Embryonic facial prominence (tissue), 1 donor: Measurements from ENCODE around the gene MAP1S.

Experiments used
- DNase-seq: peaks from one replicate; pipeline ENCODE4 v3.0.0-alpha.2; 2016; ENCODE audit errors: extremely low spot score

MAP1S gene

DNA sequence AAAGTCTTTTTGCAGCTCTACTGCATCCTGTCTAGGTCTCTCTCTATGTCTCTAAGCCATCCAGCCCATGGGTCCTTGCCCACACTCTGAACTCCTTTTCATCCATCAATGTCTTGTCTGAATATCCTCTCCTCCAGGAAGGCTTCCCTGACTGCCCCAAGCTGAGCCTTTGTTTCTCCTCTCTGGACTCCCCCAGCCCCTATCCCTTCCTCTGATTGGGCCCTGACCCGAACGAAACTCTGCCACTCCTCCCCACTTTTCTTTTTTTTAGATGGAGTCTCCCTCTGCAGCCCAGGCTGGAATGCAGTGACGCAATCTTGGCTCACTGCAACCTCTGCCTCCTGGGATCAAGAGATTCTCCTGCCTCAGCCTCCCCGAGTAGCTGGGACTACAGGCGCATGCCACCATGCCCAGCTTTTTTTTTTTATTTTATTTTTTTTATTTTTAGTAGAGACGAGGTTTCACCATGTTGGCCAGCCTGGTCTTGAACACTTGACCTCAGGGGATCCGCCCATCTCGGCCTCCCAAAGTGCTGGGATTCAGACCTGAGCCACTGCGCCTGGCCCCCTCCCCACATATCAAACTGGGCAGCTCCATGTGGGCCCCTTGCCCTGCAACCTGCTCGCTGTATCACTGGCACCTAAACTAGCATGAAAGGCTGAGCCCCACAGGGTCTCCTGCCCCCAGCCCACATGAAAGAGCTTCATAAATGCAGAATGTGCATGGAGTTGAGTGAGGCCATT is 30.3 kb upstream of the MAP1S start:
- DNase-seq = no peak

GRCh38 chr19:17692566-17692965 is 26.7 kb upstream of the MAP1S start:
- DNase-seq = no peak

- DNase-seq = no peak
These were observed 24.1 kb upstream of the MAP1S start for GRCh38 chr19:17695198-17695597.

DNA sequence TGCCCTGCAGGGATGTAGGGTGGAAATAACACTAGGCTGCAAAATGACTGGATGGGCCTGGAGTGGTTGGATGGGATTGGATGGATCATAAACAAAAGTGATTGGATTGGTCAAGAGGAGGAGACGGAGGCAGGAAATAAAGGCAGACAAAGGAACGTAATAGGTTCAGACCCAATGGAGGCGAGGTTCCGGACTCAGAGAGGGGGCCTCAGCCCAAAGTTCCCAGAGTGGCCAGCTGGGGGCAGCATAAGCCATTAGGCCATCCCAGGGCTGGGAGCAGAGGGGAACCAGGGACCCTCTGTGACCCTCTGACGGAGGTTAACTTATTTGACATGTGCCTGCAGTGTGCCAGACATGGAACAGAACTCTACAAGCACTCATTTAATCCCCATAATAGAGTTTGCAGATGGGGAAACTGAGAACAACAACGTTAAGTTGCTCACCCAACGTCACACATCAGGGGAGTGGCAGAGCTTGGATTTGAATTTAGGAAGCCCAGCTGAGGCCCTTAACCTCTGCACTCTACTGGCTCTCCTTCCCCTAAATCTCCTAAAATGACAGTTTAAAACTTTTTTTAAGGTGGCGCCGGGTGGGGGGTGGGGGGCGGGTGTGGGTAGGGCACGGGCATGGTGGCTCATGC is 15.3 kb upstream of the MAP1S start:
- no peak for DNase-seq

GRCh38 chr19:17706750-17707181 is 12.5 kb upstream of the MAP1S start:
- DNase-seq = no peak

- DNase-seq = no peak
These were observed 7.4 kb upstream of the MAP1S start for GRCh38 chr19:17711851-17712250.

DNA sequence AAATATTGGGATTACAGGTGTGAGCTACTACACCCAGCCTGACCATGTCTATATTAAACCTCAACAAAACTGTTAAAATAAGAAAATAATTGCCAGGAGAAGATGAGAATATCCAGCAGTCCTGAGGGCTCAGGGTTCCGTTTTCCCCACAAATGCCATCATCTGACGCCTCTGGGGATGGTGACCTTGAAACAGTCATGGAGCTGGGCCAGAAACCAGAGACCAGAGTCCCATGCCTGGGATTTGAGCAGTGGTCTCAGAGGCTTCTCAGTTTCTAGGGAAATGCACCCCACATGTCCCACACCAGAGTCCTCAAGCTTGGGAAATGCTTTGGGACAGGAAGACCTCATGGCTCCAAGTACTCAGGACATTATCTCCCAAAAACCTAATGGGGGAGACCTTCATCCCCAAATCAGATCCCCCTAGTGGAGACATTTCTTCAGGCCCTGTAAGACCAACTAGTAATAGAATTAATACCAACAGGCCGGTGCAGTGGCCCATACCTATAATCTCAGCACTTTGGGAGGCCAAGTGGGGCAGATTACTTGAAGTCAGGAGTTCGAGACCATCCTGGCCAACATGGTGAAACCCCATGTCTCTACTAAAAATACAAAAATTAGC is 2.9 kb upstream of the MAP1S start:
- DNase-seq = no peak

GRCh38 chr19:17718550-17718946 is 732 bp upstream of the MAP1S start:
- no peak for DNase-seq

DNA sequence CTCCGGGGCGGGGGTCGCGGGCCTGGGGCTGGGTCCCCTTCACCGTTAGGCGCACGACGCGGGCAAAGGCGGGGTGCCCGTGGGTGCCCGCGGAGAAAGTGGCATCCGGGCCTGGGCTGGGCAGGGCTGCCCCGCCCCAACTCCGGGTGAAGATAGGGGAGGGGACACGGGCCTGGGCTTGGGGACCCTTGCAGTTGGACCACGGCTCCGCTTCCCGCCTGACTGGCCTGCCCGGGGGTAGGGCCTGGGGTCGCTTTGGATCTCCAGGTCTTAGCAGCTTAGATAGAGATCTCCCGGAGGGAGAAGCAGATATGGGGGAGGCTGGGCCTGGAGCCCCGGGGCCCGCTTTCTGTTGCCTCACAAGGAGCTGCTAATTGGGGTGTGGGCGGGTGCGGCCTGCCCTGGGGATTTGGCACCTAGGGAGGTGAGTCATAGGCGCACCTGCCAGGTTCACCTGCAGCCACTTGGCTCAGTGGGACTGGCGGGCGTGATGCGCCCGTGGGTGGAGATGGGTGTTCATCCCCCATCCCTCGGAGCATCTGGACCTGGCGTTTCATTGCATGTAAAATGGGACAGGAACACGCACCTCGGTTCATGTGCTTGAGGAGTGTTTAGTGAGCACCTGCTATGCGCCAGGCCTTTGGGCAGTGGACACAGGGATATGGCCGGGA is 585 bp downstream of the MAP1S start:
- DNase-seq = no peak

- no peak for DNase-seq
These were observed 1.2 kb downstream of the MAP1S start for GRCh38 chr19:17720440-17720839.

GRCh38 chr19:17721111-17721628 is 1.9 kb downstream of the MAP1S start:
- no peak for DNase-seq

- no peak for DNase-seq
These were observed 2.5 kb downstream of the MAP1S start for GRCh38 chr19:17721821-17722220.

- DNase-seq = no peak
These were observed 3.5 kb downstream of the MAP1S start for GRCh38 chr19:17722655-17723240.

- DNase-seq = no peak
These were observed 5.4 kb downstream of the MAP1S start for GRCh38 chr19:17724655-17725054.

DNA sequence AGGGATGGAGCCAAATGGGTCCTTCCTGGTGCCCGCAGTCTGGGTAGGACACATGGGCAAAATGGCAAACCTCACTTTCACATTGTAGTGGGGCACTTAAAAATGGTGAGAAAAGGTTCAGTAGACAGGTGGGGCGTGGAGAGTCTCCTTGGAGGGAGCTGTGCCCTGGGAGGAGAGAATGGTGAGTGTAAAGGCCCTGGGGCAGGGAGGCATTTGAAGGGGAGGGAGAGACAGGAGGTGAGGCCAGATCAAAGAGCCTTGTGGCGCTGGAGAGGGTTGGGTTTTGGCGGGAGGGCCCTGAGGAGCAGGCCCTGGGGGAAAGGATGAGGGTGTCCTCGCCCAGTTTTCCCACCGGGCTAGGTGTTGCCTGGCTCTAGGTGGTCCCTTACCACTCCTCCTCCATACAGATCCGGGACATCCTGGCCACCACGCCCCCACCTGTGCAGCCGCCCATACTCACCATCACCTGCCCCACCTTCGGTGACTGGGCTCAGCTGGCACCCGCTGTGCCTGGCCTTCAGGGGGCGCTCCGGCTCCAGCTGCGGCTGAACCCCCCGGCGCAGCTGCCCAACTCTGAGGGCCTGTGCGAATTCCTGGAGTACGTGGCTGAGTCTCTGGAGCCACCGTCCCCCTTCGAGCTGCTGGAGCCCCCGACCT is 6.3 kb downstream of the MAP1S start:
- no peak for DNase-seq

- DNase-seq = no peak
These were observed 7.0 kb downstream of the MAP1S start for GRCh38 chr19:17726136-17726741.

GRCh38 chr19:17726964-17727773 is 7.9 kb downstream of the MAP1S start:
- DNase-seq = no peak

- DNase-seq = no peak
These were observed 8.6 kb downstream of the MAP1S start for GRCh38 chr19:17727843-17728242.

DNA sequence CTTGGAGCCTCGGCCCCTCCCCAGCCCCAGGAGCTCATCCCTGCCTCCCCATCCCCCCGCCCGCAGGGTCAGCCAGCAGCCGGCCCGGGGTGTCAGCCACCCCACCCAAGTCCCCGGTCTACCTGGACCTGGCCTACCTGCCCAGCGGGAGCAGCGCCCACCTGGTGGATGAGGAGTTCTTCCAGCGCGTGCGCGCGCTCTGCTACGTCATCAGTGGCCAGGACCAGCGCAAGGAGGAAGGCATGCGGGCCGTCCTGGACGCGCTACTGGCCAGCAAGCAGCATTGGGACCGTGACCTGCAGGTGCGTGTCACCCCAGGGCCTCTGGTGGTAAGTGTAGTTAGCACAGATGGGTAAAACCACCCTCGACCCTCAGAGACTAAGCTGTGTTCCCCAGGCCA is 13.8 kb downstream of the MAP1S start:
- DNase-seq = no peak

GRCh38 chr19:17734146-17734545 is 14.9 kb downstream of the MAP1S start:
- DNase-seq = no peak
